HK-2 (cell line): ENCODE data around the gene PPP1R2C.

ENCODE experiments used
- DNase-seq: peaks from one replicate; pipeline ENCODE4 v3.0.0-alpha.2; 2018; ENCODE audit not compliant: unreplicated experiment

The PPP1R2C gene

DNA sequence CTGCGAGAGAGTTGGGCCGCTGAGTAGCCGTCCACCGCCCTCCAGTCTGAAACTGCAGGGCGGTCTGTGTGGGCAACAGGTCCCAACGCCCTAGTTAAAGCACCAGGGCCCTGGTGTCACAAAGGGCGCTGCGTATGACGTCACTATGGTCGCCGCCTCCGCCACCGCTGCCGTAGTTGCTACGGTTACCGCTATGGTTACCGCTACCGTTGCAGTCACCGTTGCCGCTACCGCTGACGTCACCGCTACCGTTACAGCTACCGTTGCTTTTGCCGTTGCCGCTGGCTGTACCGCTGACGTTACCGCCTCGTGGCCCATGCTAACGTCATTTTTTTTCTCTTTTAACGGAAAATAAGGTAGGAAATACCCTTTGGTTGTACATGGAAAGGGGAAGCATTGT is at the start of gene PPP1R2C:
Gene PPP1R2C (minus strand): TSS at position 68 of the 400 bp plus-strand sequence. CDS start 84 bp downstream, outside the sequence.
- DNase-seq = no peak

DNA sequence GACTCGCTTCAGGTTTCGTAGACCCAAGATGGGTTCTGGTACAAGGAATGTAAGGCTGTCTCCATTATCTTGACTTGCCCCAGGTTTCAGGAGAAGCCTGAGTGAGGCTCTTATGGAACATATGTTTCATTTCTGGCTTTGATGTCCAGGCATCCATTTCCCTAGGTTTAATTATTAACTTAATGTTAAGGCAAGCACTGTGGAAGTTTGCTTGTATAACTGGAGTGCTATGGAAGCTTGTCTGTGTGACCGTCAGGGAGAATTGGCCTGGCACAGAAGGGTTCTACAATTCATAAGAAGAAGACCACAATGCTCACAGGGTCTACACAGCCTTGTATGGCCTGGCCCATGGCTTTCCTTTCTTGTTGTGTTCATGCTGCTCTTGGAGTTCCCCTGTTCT is 47.2 kb upstream of the PPP1R2C start:
- no peak for DNase-seq

DNA sequence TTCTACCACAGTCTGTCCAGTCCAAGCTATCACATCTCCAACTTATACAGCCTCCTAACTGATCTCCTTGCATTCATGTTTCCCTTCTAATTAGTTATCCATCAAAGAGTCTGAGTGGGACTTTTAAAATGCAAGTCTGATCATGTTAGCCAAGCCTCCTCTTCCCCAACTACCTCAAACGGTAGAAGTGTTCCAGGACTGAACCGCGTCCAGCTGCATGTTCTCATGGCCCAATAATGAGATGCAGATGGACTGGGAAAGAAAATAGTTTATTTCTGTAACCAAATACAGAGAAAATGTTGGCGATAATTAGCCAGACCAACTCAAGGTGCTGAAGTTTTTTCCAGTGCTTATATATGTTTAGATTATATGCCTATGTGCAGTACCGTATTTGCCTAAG is 46.6 kb upstream of the PPP1R2C start:
- DNase-seq = no peak

DNA sequence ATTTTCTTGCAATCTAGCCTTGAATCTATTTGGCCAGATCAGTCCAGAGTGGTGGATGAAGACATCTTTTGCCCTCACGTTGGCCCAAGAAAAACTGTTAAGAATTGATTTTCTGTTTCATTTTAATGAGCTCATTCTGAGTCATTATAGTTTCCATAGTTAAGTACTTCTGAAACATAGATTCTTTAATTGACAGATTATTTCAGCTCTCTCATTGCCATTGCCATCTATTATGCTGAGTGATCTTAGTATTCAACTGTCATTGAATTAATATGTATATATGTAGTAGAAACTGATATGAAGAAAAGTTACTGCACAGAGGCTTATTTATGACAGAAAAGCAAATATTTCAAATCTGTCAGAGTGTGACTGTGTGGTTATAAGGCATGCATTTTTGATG is 45.5 kb upstream of the PPP1R2C start:
- no peak for DNase-seq

DNA sequence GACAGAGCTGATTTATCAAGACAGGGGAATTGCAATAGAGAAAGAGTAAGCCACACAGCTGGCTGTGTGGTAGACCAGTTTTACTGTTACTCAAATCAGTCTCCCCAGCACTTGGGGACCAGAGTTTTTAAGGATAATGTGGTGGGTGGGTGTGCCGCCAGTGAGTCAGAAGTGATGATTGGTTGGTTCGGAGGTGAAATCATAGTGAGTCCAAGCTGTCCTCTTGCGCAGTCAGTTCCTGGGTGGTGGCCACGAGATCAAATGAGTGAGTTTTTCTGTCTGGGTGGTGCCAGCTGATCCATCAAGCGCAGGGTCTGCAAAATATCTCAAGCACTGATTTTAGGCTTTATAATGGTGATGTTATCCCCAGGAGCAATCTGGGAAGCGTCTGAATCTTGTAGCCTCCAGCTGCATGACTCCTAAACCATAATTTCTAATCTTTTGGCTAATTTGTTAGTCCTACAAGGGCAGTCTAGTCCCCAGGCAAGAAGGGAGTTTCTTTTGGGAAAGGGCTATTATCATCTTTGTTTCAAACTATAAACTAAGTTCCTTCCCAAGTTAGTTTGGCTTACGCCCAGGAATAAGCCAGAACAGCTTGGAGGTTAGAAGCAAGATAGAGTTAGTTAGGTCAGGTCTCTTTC is 44.0 kb upstream of the PPP1R2C start:
- no peak for DNase-seq

DNA sequence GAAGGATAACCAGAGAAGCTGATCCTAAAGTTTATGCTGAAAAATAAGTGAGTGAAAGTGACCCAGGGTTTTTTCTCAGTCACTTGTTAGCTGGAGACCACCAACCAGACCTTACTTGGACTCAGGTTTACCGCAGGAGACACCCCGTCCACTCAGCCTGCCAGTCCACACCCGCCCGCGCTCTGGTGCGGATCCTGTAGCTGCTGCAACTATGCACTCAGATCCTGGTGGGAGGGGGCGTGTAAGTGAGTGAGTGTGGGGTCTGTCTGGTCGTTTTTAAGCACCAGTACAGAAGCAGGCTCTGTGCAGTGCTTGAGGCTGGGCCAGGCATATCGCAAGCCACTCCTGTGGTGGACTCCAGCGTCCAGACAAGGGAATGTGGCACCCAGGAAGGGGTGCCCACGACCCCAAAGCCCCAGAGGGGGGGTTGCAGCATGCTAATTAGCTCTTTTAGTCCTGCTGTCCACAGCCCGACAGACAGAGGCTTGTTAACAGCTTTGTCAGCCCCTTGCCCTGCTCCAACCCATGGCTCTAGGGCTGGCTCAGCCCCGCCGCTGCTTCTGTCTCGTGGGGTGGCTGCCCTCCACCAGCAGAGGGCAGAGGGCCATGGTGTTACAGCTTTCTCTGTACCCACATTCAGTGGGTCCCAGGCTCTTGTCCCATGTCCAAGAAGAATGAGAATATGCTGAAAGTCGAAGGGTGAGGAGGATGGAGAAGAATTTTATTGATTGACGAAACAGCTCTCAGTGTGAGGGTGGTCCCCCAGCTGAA is 40.4 kb upstream of the PPP1R2C start:
- no peak for DNase-seq

DNA sequence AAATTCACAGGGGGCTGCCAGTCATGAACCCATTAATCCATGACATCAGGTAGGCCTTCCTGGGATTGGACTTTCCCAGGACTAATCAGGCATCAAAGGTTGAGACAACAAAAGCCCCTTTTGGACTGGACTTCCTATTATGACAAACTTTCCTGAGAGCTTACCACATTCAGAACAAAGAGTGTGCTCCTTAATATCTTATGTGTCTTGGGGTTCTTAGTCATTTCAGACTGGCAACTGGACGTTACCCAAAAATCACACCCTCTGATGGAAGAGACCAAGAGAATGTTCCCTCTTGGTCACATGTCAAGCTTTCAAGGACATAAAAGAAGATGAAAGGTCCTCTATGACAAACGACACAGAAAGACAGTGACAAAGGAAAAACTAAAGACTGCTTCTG is 31.6 kb upstream of the PPP1R2C start:
- no peak for DNase-seq

DNA sequence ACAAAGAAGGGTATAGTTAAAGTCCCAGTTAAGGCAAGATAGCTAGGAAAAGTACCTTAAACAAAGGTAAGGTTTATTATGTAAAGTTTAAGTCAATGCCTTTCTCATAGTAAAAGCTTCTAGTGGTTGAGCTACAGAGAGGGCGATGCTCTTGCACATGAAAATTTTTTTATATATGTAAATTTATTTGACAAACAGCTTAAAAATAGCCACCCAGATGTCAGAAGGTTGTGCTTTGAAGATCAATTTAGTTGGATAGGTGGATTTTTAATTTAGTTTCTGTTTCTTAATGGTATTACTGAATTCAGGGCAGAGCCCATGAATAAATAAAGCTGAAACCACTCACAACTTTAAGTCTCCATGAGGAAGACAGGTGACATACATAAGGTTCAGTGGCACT is 29.4 kb upstream of the PPP1R2C start:
- DNase-seq = no peak

DNA sequence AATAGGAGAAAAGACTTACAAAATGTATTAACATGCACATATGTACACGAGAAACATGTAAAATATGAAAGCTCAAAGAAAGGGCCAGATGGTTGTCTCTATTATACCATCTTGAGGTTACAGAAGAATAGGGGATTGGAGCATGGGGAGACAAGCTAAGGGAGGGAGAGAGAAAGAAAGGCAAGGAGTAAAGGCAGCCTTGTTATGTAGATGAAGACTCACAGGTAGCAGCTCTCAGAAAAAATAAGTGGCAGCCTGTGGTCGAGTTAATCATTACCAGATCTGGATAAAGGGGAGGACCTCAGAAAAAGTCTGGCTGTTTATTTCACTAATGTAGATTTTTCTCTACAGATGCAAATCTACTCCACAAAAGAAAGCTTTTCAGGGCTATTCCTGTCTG is 26.6 kb upstream of the PPP1R2C start:
- no peak for DNase-seq

DNA sequence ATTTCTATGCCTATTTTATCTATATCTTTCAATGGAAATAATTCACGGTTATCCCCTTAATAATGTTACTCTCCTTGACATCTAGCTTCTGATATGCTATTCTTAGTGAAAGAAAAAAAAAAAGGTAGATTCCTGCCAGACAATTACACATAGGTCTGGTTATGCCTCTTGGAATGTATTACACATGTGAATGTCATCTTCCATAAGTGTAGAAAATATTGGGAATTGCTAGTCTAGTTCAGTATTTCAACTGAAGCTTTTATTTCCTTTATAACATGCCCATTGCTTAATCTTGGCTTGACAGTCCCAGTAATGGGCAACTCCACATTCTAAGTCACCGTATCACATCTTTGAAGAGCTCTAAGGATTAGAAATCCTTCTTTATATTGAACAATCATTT is 25.4 kb upstream of the PPP1R2C start:
- DNase-seq = no peak

DNA sequence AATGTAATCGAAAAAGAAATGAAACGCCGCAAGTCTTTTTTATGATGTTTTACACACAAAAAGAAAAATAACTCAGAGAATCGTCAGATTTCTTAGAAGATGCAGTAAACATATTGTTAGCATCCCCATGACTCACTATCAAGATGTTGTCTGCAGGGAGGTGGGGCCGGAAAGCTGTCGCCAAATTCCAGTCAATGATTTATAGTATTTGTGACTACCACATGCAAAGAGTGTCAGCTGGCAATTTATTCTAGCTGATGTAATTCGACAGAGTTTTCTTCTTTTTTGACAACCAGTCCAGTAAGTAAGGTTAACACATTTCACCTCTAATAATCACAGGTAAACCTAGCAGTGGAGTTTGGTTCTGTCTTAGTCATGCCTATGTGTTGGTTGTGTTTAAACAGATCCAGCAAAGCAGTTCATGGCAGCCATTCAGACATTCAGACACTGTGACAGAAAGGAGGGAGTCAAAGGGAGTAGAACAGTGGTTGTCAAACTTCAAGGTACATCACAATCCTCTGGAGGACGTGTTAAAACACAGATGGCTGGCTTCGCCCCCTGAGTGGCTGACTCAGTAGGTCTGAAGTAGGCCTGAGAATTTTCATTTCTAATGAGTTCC is 19.8 kb upstream of the PPP1R2C start:
- peak; percentile 2 for DNase-seq

DNA sequence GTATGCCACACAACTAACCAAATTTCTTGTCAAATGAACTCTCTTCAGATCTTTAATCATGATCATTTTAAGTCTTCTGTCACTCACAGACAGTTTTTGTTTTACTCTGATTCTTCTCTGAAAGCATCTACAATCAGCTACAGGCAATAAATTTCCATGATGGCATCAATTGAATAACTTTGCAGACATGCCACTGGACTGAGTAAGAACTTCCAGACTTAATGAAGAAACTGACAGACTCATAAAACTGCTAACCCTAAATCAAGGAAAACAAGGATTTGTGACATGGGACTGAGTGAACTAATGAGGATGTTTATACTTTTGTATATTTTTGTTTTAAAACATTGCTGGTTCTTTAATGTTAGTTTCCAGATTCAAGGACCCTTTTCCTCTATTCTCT is 5.5 kb upstream of the PPP1R2C start:
- no peak for DNase-seq

DNA sequence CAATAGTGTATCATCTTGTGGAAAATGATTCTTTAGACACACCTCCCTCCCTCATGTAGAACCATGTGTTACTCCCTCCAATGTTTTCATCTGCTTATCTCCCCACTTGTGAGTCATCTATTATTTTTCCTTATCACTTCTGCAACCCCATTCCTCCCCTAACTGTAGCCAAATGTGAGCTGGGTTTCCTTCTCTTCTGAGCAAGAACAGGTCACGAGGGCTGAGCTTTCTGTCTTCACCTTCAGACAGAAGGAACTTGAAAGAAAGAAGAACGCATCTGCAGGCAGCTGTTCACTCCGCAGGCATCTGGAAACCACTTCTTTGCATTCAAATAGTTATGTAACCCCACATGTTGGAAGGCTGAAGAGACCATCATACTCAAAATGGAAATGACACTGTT is 1.8 kb downstream of the PPP1R2C start:
- no peak for DNase-seq

DNA sequence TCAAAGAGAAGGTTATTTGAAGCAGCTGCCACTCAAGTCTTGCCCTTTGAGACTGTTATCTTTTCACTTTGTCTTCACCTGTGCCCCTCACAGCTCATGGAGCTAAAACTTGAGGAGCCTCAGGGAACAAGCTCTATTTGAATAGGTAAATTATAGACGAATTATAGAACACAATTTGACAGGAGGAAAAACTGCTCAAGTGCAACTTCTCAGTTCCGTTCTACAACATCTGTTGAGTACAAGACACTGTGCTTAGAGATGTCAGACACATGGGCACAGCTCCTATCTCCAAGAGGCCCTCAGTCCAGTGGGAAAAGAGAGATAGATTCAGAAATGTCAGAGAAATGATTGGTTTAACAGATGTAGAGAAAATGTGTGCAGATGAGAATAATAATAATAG is 5.1 kb downstream of the PPP1R2C start:
- DNase-seq = no peak

DNA sequence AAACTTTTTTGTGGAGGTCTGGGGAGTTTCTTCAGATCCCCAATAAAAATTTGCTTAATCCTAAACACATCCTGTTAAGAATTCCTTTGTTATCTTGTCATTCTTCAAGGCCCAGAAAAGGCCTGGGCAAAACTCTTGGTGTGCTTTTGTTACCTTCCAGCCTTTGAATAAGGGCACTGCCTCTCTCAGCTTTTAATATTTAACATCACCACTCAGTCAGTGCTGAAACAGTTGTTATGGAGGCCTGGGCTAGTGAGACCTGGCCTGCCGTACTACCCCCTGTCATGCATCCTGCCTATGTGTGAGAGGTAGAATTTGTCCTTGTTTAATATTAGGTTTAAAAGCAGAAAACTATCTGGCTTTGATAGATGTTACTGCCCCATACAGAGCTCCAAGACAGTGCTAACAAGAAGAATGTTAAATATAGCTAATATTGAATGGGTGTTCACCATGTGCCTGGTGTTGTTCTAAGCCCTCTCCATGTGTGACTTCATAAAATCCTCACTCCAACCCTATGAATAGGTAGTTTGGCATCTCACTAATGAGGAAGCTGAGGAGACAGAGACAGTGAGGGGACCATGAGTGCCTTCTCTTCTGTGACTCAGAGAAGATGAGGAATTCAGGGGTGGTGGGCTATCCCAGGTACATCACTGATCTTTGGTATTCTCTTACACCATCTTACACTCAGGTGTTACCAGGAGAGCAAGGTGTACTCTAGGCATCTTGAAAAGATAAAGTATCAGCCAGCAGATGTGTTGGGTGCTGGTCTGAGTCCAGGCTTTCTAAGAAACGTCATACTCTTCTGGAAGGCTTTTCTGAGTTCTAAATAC is 6.2 kb downstream of the PPP1R2C start:
- DNase-seq = no peak

DNA sequence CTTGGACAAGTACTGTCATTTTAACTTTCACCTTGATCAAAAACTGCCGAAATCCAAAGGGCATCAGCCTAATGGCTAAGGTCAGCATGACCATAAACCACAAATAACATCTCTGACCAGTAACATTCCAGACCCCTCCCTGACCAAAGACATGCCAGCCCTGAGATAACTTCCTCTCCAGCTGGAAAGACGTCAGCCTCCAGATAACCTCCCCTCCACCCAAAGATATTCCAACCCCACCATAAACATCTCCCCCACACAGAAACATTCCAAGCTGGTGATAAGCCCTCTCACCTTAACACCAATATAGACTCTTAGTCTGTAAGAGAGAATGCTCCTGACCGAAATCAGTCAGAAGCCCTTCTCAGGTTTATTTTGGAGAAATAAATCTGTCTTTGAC is 7.4 kb downstream of the PPP1R2C start:
- DNase-seq = no peak

DNA sequence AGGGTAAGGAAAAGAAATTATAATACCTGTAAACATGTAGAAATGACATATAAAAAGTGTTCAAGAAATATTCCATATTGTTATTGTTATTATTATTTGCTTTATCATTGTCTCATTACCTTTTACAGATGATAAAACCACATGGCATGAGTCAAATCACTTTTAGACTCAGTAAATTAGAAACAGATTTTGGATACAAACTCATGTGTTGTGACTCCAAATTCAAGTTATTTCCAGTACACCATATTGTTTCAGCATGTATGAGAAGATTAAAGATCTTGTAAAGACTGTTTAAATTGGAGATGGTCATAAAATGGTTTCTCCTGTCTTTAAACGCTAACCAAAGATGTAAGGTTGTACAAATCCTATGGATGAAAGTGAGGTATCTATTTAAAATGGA is 18.1 kb downstream of the PPP1R2C start:
- DNase-seq = no peak

DNA sequence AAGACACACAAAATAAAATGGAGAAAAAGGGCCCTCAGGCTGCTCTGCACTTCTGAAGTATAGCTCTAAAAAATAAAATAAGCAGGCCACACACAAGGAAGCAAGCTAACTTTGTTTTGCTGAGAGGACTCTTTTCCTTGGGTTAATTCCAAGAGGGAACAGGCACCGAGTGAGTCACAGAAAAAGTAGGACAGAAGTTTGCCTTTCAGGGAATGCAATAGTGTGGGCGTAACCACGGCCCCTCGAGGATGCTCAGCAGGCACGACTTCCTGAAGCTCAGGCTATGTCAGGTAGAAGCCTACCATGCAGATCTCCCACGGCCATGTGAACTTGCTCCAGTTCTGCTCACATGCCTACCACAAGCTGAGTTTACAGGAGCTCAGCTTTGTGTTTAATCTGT is 22.1 kb downstream of the PPP1R2C start:
- DNase-seq = peak; percentile 24

DNA sequence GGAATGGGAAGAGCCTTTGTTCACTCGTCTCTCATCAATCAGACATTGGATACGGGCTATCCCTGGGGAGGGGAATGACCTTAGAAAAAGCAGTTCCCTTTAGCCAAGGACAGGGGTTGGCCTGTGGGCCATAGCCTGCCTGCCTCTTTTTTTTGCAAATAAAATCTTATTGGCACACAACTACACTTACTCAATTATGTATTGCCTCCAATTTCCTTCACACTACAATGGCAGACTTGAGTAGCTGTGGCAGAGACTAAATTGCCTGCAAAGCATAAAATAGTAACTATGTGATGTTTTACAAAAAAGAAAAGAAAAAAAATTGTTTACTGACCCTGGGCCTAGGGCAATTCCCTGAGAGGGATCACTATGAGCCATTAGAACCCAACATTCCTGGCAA is 23.4 kb downstream of the PPP1R2C start:
- no peak for DNase-seq

DNA sequence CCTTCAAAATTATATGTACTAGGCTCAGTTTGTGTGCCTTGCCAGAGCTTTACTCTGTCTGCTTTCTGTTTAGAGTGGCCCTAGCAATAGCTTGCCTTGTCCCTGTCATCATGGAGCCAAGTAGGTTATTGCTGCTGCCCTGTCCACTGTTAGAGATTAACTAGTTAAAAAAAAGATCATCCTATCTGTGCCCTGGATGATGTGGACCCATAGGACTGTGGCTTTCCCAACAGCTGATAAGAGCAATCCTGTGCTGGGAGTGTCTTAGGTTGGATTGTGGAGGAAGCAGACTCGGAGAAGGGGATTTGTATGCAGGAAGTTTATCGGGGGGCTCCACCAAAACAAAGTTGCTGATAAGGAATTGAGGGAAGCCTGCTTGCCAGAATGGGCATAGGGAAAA is 23.8 kb downstream of the PPP1R2C start:
- no peak for DNase-seq

DNA sequence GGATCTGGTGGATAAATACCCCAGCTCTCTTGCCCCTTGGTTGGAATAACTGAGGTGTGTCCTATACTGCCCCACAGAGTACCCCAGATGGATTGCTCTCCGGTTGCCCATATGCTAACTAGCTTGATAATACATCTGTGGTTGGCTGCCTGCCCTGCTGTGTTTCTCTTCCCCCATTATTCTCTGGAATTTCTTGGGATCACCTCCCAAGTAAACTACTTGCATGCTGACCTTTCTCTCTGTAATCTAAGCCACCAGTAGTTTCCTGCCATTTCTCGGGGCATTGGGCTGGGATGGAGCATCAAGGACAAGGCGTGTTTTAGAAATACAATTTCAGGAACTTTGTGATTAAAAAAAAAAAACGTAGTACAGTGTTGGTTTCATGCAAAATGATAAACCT is 25.2 kb downstream of the PPP1R2C start:
- no peak for DNase-seq

DNA sequence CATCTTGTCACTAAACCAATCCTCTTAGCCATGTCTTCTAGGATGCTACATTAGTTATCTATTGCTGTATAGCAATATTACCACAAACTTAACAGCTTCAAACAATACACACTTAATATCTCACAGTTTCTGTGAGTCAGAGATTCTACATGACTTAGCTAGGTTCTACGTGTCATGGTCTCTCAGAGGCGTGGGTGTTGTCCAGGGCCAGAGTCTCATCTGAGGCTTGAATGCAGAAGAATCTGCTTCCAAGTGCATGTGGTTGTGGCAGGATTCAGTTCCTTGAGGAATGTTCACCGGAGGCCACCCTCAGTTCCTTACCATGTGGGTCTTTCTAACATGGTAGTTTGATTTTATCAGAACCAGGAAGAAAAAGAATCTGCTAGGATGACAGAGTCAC is 26.4 kb downstream of the PPP1R2C start:
- DNase-seq = no peak
